ENCODE data around the gene CSTPP1.

CSTPP1 gene

GRCh38 chr11:47148903-47149531, 212.5 kb downstream of the CSTPP1 start:
- TF ChIP-seq EZH2 (IDR thresholded peaks at IDR 0.05; ENCODE audit: borderline replicate concordance, low read depth, low read length, severe bottlenecking) = no peak
- no peak for TF ChIP-seq CTCF (IDR thresholded peaks at IDR 0.05; ENCODE audit: borderline replicate concordance, extremely low read depth, low read length, poor library complexity, severe bottlenecking)
- Histone ChIP-seq H3K9ac (ENCODE audit: low read depth, low read length) (no peak overlapping the region), H2AFZ (ENCODE audit: low read depth, low read length) (no peak overlapping the region), H3K36me3 (ENCODE audit: insufficient read depth, low read length) (peaks cover 4% of the 10 kb centered on the region; the same call in 1 of the 2 replicates), H3K27ac (ENCODE audit: low read length) (no peak overlapping the region), H3K4me1 (ENCODE audit: insufficient read depth, low read length) (no peaks in the 10 kb centered on the region), H4K20me1 (ENCODE audit: insufficient read depth, low read length) (no peaks in the 10 kb centered on the region), H3K79me2 (ENCODE audit: insufficient read depth, low read length) (no peaks in the 10 kb centered on the region), H3K4me3 (ENCODE audit: low read depth in 1 of 2, low read length in 2 of 2) (no peak overlapping the region), H3K4me2 (ENCODE audit: insufficient read depth, low read length) (no peak overlapping the region), H3K9me3 (ENCODE audit: insufficient read depth, low read length, severe bottlenecking) (no peaks in the 10 kb centered on the region), H3K27me3 (ENCODE audit: insufficient read depth, low read length, poor library complexity) (no peaks in the 10 kb centered on the region)
- ATAC-seq (ENCODE audit: insufficient read depth, low read depth) = no peak
- no peak for DNase-seq

- Histone ChIP-seq H3K36me3 (ENCODE audit: insufficient read depth, low read length) (peaks cover 4% of the 10 kb centered on the region; the same call in 1 of the 2 replicates), H3K79me2 (ENCODE audit: insufficient read depth, low read length) (no peaks in the 10 kb centered on the region), H3K27me3 (ENCODE audit: insufficient read depth, low read length, poor library complexity) (no peaks in the 10 kb centered on the region), H3K27ac (ENCODE audit: low read length) (no peak overlapping the region), H3K4me1 (ENCODE audit: insufficient read depth, low read length) (peaks cover 6% of the 10 kb centered on the region), H3K9me3 (ENCODE audit: insufficient read depth, low read length, severe bottlenecking) (no peaks in the 10 kb centered on the region), H3K4me2 (ENCODE audit: insufficient read depth, low read length) (no peak overlapping the region), H3K4me3 (ENCODE audit: low read depth in 1 of 2, low read length in 2 of 2) (no peak overlapping the region), H3K9ac (ENCODE audit: low read depth, low read length) (no peak overlapping the region), H4K20me1 (ENCODE audit: insufficient read depth, low read length) (no peaks in the 10 kb centered on the region), H2AFZ (ENCODE audit: low read depth, low read length) (no peak overlapping the region)
- ATAC-seq (ENCODE audit: insufficient read depth, low read depth) (no peak), DNase-seq (no peak)
- TF ChIP-seq EZH2 (IDR thresholded peaks at IDR 0.05; ENCODE audit: borderline replicate concordance, low read depth, low read length, severe bottlenecking) (no peak), CTCF (IDR thresholded peaks at IDR 0.05; ENCODE audit: borderline replicate concordance, extremely low read depth, low read length, poor library complexity, severe bottlenecking) (no peak)
Measured at GRCh38 chr11:47149782-47150181, 213.2 kb downstream of the CSTPP1 start.

- Histone ChIP-seq H3K36me3 (ENCODE audit: insufficient read depth, low read length) (peaks cover 17% of the 10 kb centered on the region), H3K9ac (ENCODE audit: low read depth, low read length) (no peak overlapping the region), H3K27me3 (ENCODE audit: insufficient read depth, low read length, poor library complexity) (no peaks in the 10 kb centered on the region), H3K9me3 (ENCODE audit: insufficient read depth, low read length, severe bottlenecking) (no peaks in the 10 kb centered on the region), H3K4me2 (ENCODE audit: insufficient read depth, low read length) (no peak overlapping the region), H4K20me1 (ENCODE audit: insufficient read depth, low read length) (no peaks in the 10 kb centered on the region), H3K27ac (ENCODE audit: low read length) (no peak overlapping the region), H3K79me2 (ENCODE audit: insufficient read depth, low read length) (no peaks in the 10 kb centered on the region), H3K4me3 (ENCODE audit: low read depth in 1 of 2, low read length in 2 of 2) (no peak overlapping the region), H2AFZ (ENCODE audit: low read depth, low read length) (no peak overlapping the region), H3K4me1 (ENCODE audit: insufficient read depth, low read length) (peaks cover 27% of the 10 kb centered on the region)
- no peak for DNase-seq
- ATAC-seq (ENCODE audit: insufficient read depth, low read depth) = no peak
- TF ChIP-seq EZH2 (IDR thresholded peaks at IDR 0.05; ENCODE audit: borderline replicate concordance, low read depth, low read length, severe bottlenecking) (no peak), CTCF (IDR thresholded peaks at IDR 0.05; ENCODE audit: borderline replicate concordance, extremely low read depth, low read length, poor library complexity, severe bottlenecking) (no peak)
Measured at GRCh38 chr11:47152126-47152952, 215.8 kb downstream of the CSTPP1 start.

Measured in DND-41 (cell line).